GM19467 (cell line): Measurements from ENCODE around the gene PARVB.
"Not testable (repeated sequence)": the region's sequence is repeated elsewhere in the genome, so short reads cannot be mapped to it uniquely, and the experiment has no call there.

Experiments used
- ATAC-seq: cut with Tn5 transposase; IDR thresholded peaks from one replicate; pipeline ENCODE4 v1.9.1; 2021; ENCODE audit warnings: mild to moderate bottlenecking, moderate library complexity; ENCODE audit not compliant: unreplicated experiment

The PARVB gene

GRCh38 chr22:43996170-43996980, 27.7 kb upstream of the PARVB start:
- ATAC-seq, result no peak

- ATAC-seq, result no peak
These were observed 27.2 kb upstream of the PARVB start for GRCh38 chr22:43996981-43997265.

- ATAC-seq, result no peak
These were observed 25.3 kb upstream of the PARVB start for GRCh38 chr22:43998679-43999264.

DNA sequence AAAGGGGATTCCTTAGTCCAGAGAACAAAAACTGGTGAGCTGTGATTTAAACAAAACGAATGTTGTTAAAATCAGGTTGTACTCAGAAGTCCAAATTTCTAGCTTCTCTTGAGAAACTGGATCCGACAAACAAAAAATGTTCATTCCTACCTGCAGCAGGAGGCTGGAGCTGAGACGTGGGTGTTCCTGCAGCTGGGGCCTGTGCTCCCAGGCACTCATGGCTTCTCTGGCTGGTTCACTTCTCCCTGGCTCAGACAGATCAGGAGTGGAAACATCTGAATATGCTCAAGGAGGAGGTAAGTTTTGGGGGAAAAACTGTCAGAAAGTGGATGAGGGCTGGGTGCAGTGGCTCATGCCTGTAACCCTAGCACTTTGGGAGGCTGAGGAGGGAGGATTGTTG, 24.7 kb upstream of the PARVB start:
- ATAC-seq, result no peak

DNA sequence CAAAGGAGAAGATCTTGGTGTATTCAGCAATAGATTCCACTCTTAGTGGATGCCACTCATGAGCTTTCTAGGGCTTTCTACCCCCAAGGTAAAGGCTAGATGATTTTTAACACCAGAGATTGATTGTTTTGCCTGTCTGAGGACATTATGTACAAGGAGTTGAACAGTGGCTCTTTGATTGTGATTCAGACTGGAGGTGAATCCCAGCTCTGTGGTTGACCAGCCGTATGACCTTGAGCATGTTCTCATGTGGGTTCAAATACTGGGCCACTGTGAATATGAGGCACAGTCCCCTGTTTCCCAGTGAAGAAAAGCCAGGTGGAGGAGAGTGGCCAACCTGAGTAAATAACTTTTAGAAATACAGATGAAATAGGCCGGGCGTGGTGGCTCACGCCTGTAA, 24.0 kb upstream of the PARVB start:
- ATAC-seq, result no peak

DNA sequence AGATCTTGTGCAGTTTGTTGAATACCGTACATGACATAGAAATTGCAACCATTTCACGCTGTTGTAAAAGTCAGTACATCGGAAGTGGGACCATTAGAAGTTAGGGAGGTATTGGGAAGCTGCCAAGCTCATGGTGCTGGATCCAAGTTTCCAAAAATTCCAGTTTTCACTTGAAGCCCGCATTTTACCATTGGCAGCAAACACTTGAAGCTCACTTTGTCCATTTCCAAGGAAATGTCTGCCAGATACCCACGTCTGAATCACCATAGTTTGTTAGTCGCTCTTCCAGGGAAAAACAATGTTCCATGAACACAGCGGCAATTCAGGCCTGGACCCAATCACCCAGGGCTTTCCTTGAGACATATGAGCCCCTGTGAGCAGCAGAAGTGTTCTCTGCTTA, 22.6 kb upstream of the PARVB start:
- ATAC-seq, result no peak

DNA sequence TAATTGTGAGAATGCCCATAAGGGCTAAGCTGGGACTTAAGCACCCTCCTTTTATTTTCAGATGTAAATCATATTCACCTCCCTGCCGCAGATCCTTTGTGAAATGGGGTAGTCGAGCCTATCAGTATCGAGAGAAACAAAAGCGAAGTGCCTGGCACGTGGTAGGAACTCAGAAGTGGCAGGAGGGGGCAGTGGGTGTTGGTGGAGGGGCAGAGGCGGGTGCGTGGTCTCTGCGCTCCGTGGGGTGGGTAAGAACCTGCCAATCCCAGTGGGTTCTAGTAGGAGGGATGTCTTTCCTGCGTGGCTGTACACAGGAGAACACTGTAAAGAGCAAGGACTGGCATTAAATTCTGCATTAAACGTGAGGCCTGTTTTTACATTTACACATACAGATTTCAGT, 21.8 kb upstream of the PARVB start:
- ATAC-seq, result no peak

- no peak for ATAC-seq
These were observed 21.1 kb upstream of the PARVB start for GRCh38 chr22:44002997-44003396.

DNA sequence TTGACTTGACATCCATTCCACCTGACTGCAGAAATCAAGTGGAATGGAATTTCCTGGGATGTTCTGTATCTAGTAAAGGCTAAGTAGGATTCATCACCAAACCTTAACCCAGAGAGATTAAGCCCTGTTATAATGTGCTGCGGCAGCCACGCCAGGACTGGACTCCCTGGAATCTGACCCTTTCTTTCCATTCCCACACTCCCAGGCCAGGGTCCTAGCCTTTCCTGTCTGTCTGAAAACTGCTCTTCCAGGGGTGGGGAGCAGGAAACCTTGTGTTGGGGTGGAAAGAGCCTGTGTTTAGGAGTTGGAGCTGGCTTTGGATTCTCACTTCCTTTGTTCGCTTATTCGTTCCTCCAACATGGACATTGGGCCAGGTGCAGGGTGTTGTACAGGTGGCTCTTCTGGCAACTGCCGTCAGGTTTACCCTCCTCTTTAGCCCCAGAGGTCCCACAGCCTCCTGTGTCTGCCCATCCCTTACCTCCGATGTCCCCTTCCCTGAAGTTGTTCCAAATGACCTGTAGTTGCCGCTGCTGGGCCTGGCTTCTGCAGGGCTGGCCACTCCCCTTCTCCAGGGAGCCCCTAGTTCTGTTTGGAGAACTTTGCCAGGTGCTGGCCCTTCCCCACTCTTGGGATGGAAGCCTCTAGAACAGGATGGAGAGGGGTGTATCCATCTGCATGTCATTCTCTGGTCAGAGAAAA, 20.5 kb upstream of the PARVB start:
- no peak for ATAC-seq

DNA sequence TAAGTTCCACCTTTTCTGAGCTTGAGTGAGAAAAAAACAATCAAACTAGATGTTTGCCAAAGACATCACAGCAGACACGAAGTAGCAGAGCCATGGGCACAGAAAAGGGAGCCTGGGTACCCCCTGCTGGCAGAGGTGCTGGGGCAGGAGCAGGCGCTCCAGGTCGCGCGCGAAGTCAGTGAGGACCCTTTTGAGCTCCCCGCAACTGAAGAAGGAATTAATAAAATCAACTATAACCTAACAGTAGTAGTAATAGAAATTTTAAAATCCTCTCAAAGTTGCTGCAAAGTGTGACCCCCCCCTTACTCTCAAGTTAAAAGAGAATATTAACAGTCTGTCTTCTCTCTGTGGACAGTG, 20.0 kb upstream of the PARVB start:
- ATAC-seq, result no peak

- ATAC-seq, result no peak
These were observed 18.6 kb upstream of the PARVB start for GRCh38 chr22:44005524-44005923.

DNA sequence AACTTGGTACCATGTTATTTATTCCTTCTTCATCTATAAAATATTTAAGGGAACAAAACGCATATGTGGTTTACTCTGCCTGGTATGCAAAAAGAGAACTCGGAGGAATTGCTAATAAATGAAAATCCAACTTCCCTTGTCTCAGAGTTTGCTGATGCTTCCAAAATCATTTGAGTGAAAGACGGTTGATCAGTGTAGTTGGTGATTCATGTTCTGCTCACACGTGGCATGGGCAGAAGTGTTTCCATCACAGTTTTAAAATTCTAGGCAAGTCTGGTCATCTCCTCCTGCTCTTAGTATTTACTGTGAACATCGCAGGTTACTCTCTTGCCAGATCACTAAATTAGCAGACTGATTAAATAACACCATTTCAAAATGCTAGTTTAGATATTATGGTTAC, 11.9 kb upstream of the PARVB start:
- ATAC-seq, result no peak

DNA sequence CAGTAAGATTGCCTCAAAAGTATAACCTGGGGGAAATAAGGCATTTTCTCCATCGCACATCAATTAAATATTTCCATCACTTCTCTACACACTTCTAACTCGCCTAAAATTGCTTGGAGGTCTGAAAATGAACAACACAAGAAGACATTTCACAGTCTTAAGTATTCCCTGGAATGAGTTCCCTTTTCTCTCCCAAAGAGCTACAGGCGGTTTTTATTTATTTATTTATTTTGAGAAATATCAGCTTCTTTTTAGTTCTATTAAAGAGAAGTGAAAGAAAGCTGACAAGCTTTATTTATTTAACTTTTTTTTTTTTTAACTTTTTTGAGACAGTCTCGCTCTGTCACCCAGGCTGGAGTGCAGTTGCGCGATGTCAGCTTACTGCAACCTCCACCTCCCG, 11.5 kb upstream of the PARVB start:
- ATAC-seq, result no peak

DNA sequence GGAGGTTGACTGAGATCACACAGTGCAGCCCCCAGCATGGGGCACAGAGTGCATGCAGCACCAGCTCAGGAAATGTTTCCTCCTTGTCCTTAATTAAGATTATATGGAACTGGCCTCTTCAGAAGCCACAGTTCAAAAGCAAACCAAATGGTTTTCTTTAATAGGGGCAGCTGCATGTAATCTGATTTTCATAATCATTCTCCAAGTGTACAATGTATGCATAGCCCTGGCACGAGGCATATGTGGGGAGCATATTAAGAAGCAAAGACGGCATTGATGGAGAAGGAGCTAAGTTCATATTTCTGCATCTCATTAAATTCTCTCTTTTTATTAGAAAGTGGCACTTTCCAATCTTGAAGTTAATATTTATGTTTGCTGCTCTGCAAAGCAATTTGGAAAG, 9.9 kb upstream of the PARVB start:
- no peak for ATAC-seq

- ATAC-seq, result not testable (repeated sequence)
These were observed 7.5 kb upstream of the PARVB start for GRCh38 chr22:44016586-44016985.

DNA sequence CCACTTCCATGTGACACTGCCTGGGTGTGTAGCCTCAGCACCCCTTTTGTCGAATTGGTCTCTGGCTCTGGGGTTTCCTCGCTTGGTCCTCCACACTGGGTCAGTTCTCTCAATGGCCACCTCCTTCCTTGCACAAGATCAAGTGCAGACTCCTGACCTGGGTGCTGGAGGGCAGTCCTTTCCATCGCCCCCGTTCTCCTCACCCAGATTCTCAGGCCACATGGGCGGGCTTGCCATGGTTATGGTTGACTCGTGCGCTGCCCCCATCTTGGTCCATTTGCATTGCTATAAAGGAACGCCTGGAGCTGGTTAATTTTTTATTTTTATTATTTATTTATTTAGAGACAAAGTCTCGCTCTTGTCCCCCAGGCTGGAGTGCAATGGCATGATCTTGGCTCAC, 5.5 kb upstream of the PARVB start:
- no peak for ATAC-seq

- ATAC-seq, result no peak
These were observed 4.7 kb upstream of the PARVB start for GRCh38 chr22:44019416-44019815.

GRCh38 chr22:44019846-44020245, 4.3 kb upstream of the PARVB start:
- no peak for ATAC-seq

GRCh38 chr22:44020981-44021380, 3.1 kb upstream of the PARVB start:
- no peak for ATAC-seq

- ATAC-seq, result no peak
These were observed 456 bp upstream of the PARVB start for GRCh38 chr22:44023404-44024287.
